GM12875 (cell line): ENCODE data around the gene AHNAK.

Experiments
- H3K4me3 ChIP-seq: one replicate; pipeline ENCODE4 v1.5.1; 2011; ENCODE audit warnings: low read depth, low read length, control low read depth
- TF ChIP-seq, protein P1 (sequence below): IDR thresholded peaks from 2 replicates; pipeline ENCODE4 v1.5.1; 2011; ENCODE audit warnings: low read depth, mild to moderate bottlenecking, control low read depth, inconsistent platforms, low read length, moderate library complexity, borderline replicate concordance; ENCODE audit not compliant: insufficient read depth

AHNAK gene

GRCh38 chr11:62458212-62459002 is 88.2 kb downstream of the AHNAK start:
- TF ChIP-seq, protein P1, sequence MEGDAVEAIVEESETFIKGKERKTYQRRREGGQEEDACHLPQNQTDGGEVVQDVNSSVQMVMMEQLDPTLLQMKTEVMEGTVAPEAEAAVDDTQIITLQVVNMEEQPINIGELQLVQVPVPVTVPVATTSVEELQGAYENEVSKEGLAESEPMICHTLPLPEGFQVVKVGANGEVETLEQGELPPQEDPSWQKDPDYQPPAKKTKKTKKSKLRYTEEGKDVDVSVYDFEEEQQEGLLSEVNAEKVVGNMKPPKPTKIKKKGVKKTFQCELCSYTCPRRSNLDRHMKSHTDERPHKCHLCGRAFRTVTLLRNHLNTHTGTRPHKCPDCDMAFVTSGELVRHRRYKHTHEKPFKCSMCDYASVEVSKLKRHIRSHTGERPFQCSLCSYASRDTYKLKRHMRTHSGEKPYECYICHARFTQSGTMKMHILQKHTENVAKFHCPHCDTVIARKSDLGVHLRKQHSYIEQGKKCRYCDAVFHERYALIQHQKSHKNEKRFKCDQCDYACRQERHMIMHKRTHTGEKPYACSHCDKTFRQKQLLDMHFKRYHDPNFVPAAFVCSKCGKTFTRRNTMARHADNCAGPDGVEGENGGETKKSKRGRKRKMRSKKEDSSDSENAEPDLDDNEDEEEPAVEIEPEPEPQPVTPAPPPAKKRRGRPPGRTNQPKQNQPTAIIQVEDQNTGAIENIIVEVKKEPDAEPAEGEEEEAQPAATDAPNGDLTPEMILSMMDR, result no peak
- H3K4me3 ChIP-seq, result no peak overlapping the region

GRCh38 chr11:62457478-62457877 is 89.1 kb downstream of the AHNAK start:
- TF ChIP-seq, protein P1, result no peak
- H3K4me3 ChIP-seq, result no peak overlapping the region

DNA sequence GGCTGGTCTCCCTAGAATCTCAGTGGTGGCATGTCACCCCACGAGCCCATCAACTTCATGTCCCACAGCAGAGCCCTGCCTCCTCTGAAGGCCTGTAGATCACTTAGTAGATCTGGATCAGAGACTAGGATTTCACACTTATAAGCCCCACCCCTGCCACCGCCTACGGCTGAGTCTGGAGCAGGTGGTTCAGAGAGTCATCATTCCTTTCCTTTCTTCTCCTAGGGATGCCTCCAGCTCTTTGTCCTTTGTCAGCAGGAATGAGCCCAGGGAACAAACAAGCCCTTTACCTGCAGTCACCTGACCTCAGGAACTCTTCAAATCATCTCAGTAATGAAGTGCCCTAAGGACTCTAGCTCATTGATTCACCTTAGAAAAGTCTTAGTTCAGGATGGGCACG is 90.0 kb downstream of the AHNAK start:
- TF ChIP-seq, protein P1, result no peak
- H3K4me3 ChIP-seq, result no peak overlapping the region

- H3K4me3 ChIP-seq, result no peak overlapping the region
- TF ChIP-seq, protein P1, result no peak
Measured at GRCh38 chr11:62452839-62453468, 93.7 kb downstream of the AHNAK start.

DNA sequence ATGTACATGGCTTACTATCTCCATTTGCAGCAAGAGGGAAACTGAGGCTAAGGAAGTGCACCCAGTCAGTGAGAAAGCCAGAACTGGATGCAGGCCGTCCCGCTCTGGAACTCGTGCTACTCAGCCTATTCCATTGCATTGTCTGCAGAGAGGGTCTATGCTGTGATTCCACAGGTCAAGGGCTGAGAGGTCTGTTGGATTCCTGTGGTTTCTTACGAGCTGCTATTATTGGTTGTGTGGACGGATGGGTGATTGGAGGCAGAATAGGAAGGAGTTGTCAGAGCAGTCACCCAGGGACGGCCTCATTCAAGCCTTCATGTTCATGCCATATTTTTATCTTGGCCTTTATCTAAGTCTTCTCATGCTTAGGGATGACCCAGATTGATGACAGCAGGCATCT is 94.3 kb downstream of the AHNAK start:
- no peak overlapping the region for H3K4me3 ChIP-seq
- TF ChIP-seq, protein P1, result no peak

DNA sequence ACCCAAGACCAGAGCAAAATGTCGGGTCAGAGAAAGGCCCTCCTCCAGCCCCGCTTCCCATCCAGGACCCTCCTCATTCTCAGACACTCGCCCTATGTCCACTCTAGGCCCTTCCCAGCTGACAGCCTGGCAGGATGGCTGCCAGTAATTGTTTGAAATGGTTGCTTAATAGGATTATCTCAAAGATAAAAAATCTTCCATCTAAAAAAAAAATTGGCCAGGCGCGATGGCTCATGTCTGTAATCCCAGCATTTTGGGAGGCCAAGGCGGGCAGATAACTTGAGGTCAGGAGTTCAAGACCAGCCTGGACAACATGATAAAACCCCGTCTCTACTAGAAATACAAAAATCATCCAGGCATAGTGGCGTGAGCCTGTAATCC is 95.4 kb downstream of the AHNAK start:
- H3K4me3 ChIP-seq, result no peak overlapping the region
- TF ChIP-seq, protein P1, result no peak
